Gastrocnemius medialis (tissue), 4 donors: Measurements from ENCODE around the gene MYO3B.

Experiments
- CTCF ChIP-seq, 5 experiments: fragments of 450-650 bp in 3 of 5; fragments of 200-600 bp in 2 of 5; sonication (generic) in 2 of 5; IDR thresholded peaks in 4 of 5; conservative IDR thresholded peaks in 1 of 5; 1 replicate in 4 of 5; 2 replicates in 1 of 5; pipeline ENCODE4 v1.5.1; 2016 to 2019; ENCODE audit warnings: antibody characterized with exemption in 5 of 5, mild to moderate bottlenecking in 3 of 5, moderate library complexity in 3 of 5
- POLR2A ChIP-seq, 2 donors: fragments of 450-650 bp; IDR thresholded peaks; one replicate each; pipeline ENCODE4 v1.6.1; 2017; ENCODE audit warnings: antibody characterized with exemption in 2 of 2, mild to moderate bottlenecking in 2 of 2, moderate library complexity in 2 of 2

- TF ChIP-seq POLR2A (IDR thresholded peaks at IDR 0.05): no peak
- no peak for TF ChIP-seq CTCF (IDR thresholded peaks at IDR 0.05 in 4 of 5, conservative IDR thresholded peaks at IDR 0.05 in 1 of 5)
Observed at GRCh38 chr2:170145675-170146432, 32.1 kb upstream of the MYO3B start.
